GM19468 (cell line): ENCODE data around the gene GLT8D2.
"Not testable (repeated sequence)": the region's sequence is repeated elsewhere in the genome, so short reads cannot be mapped to it uniquely, and the experiment has no call there.

Experiments
- ATAC-seq: cut with Tn5 transposase; IDR thresholded peaks from one replicate; pipeline ENCODE4 v1.9.1; 2021; ENCODE audit warnings: mild to moderate bottlenecking, moderate library complexity, moderate number of reproducible peaks; ENCODE audit not compliant: unreplicated experiment; ENCODE audit errors: extremely low read depth

The GLT8D2 gene

GRCh38 chr12:104054681-104055346, 4.8 kb upstream of the GLT8D2 start:
- ATAC-seq, result no peak

- ATAC-seq, result no peak
These were observed 449 bp upstream of the GLT8D2 start for GRCh38 chr12:104050436-104050835.

- ATAC-seq, result no peak
These were observed 597 bp downstream of the GLT8D2 start for GRCh38 chr12:104049278-104049902.

GRCh38 chr12:104048811-104049210, 1.2 kb downstream of the GLT8D2 start:
- no peak for ATAC-seq

GRCh38 chr12:104048162-104048561, 1.8 kb downstream of the GLT8D2 start:
- ATAC-seq, result no peak

GRCh38 chr12:104046306-104046705, 3.7 kb downstream of the GLT8D2 start:
- no peak for ATAC-seq

- ATAC-seq, result no peak
These were observed 5.8 kb downstream of the GLT8D2 start for GRCh38 chr12:104044158-104044557.

GRCh38 chr12:104042580-104042979, 7.4 kb downstream of the GLT8D2 start:
- no peak for ATAC-seq

GRCh38 chr12:104039769-104040168, 10.2 kb downstream of the GLT8D2 start:
- ATAC-seq, result not testable (repeated sequence)

- ATAC-seq, result not testable (repeated sequence)
These were observed 13.8 kb downstream of the GLT8D2 start for GRCh38 chr12:104036143-104036542.

- not testable (repeated sequence) for ATAC-seq
These were observed 19.4 kb downstream of the GLT8D2 start for GRCh38 chr12:104030596-104030995.

- no peak for ATAC-seq
These were observed 23.0 kb downstream of the GLT8D2 start for GRCh38 chr12:104026841-104027599.

- ATAC-seq, result no peak
These were observed 24.2 kb downstream of the GLT8D2 start for GRCh38 chr12:104025771-104026170.

- ATAC-seq, result no peak
These were observed 25.6 kb downstream of the GLT8D2 start for GRCh38 chr12:104024348-104024747.

GRCh38 chr12:104023710-104024109, 26.3 kb downstream of the GLT8D2 start:
- ATAC-seq, result no peak

GRCh38 chr12:104022786-104023185, 27.2 kb downstream of the GLT8D2 start:
- no peak for ATAC-seq

- ATAC-seq, result not testable (repeated sequence)
These were observed 28.1 kb downstream of the GLT8D2 start for GRCh38 chr12:104021862-104022261.

- no peak for ATAC-seq
These were observed 37.7 kb downstream of the GLT8D2 start for GRCh38 chr12:104012331-104012730.

- no peak for ATAC-seq
These were observed 38.7 kb downstream of the GLT8D2 start for GRCh38 chr12:104011253-104011652.

- ATAC-seq, result no peak
These were observed 39.3 kb downstream of the GLT8D2 start for GRCh38 chr12:104010606-104011169.

GRCh38 chr12:104010121-104010520, 39.9 kb downstream of the GLT8D2 start:
- no peak for ATAC-seq
